Pancreas (tissue), 10 donors: ENCODE data around the gene ARL10. TPM values are rescaled to one million over a fixed set of nuclear protein-coding genes. Genes with fewer than 3 reads are reported as not detected.
A peak's percentile ranks its signal among the peaks of the same experiment; 100 is the strongest.

Experiments used
- ATAC-seq, 4 donors: fragments of 200-7000 bp; cut with Tn5 transposase; one replicate each; pipeline versions ENCODE4 v1.8.0 to v1.9.1; 2020; ENCODE audit warnings: mild to moderate bottlenecking in 4 of 4, moderate library complexity in 4 of 4
- DNase-seq, 6 donors: peaks; one replicate each; pipeline ENCODE4 v3.0.0-alpha.2; 2020
- FAIRE-seq: peaks from 2 replicates; lab custom pipeline; 2012; peaks lifted over from hg19 to GRCh38; lab: Jason Lieb, UNC
- H3K27ac ChIP-seq, 4 donors: fragments of 200-600 bp; sonication (generic); 1 replicate in 3 of 4; 2 replicates in 1 of 4; pipeline versions ENCODE4 v1.5.0 to v1.8.0; 2020
- H3K27me3 ChIP-seq, 4 donors: fragments of 200-600 bp; one replicate each; pipeline ENCODE4 v1.8.0; 2021
- H3K36me3 ChIP-seq, 3 donors: fragments of 200-600 bp; sonication (generic) in 1 of 3; one replicate each; pipeline versions ENCODE4 v1.5.0 to v1.8.0; 2020 to 2021
- H3K4me1 ChIP-seq, 3 donors: fragments of 200-600 bp; one replicate each; pipeline ENCODE4 v1.8.0; 2021
- H3K4me3 ChIP-seq, 4 donors: fragments of 200-600 bp; sonication (generic) in 2 of 4; one replicate each; pipeline versions ENCODE4 v1.5.0 to v1.8.0; 2020 to 2021
- H3K9me3 ChIP-seq, 4 donors: fragments of 200-600 bp; one replicate each; pipeline ENCODE4 v1.8.0; 2021
- CTCF ChIP-seq, 4 donors: fragments of 200-600 bp; sonication (generic) in 3 of 4; IDR thresholded peaks; one replicate each; pipeline versions ENCODE4 v1.5.0 to v1.8.0; 2021; ENCODE audit warnings: antibody characterized with exemption in 4 of 4
- WGBS, 2 donors: extraction: QIAGEN DNeasy Blood & Tissue Kit; methylation state at CpG; one replicate each; pipeline ENCODE4 v1.1.7; 2013; 5-methylcytosine and 5-hydroxymethylcytosine counted together
- intact Hi-C, 3 donors: fragments of 100-400 bp; cut with DNase I; formaldehyde crosslinking; loops; one replicate each; pipeline versions ENCODE4 v1.11.1 to v1.14.2; 2022
- polyA plus RNA-seq, 2 donors: library from polyadenylated mRNA; stranded (reverse); fragments of 200-250 nt; gene quantifications; one replicate each; pipeline ENCODE4 v1.2.3, GENCODE V29; 2013
- total RNA-seq, 6 donors: library from RNA; stranded (reverse); fragmentation: NEBNext Ultra II Directional in 4 of 6; extraction: Animal tissue kit (Norgen Biotek cat#: 25700) in 4 of 6; gene quantifications; one replicate each; pipeline versions ENCODE4 v1.2.1 to v1.2.4, GENCODE V29; 2021 to 2023
- donor health status: healthy with polysubstance abuse.
- donor health status: DM: no; HTN: no; CAD: no; lungs with moderate emphysema.
- donor health status: DM: no; HTN: no; CAD: no.
- donor health status: control.
- donor health status: control.
- donor health status: Bipolar disorder and iron deficiency.
- donor health status: DM: yes; HTN: yes; CAD: no.
- donor health status: DM: no; HTN: no; CAD: no.
- donor health status: DM: no; HTN: no; CAD: no.
- donor health status: DM: yes; HTN: yes; CAD: no.

Gene ARL10
- total and polyA plus RNA-seq, 8 donors = 0.95 to 5.3 (median 2.4) TPM

GRCh38 chr5:176396330-176396729 is 31.0 kb downstream of the ARL10 start:
- H3K9me3 ChIP-seq = no peaks in the 10 kb centered on the region
- H3K27ac ChIP-seq = no peak overlapping the region
- FAIRE-seq = no peak
- H3K4me3 ChIP-seq = no peak overlapping the region
- 82 to 84% methylated on average over 6 of the region's 6 CpGs for WGBS, 2 donors
- TF ChIP-seq CTCF (IDR thresholded peaks at IDR 0.05) = no peak
- intact Hi-C loops = no loop called here
- peaks cover 0 to 5% (median 0%) of the 10 kb centered on the region in 3 donors for H3K36me3 ChIP-seq
- no peaks in the 10 kb centered on the region for H3K4me1 ChIP-seq
- ATAC-seq = peak in 2 of 4 donors; percentile 19 to 35
- no peak for DNase-seq
- H3K27me3 ChIP-seq = no peaks in the 10 kb centered on the region

GRCh38 chr5:176397736-176398420 is 32.6 kb downstream of the ARL10 start:
- ATAC-seq (no peak), FAIRE-seq (no peak), DNase-seq (peak in 1 of 6 donors; percentile 50)
- intact Hi-C loops = no loop called here
- Histone ChIP-seq H3K4me3 (no peak overlapping the region), H3K27ac (no peak overlapping the region), H3K9me3 (no peaks in the 10 kb centered on the region), H3K4me1 (no peaks in the 10 kb centered on the region), H3K36me3 (peaks cover 0 to 5% (median 0%) of the 10 kb centered on the region in 3 donors), H3K27me3 (no peaks in the 10 kb centered on the region)
- 94 to 95% methylated on average over 13 to 18 of the region's 18 CpGs for WGBS, 2 donors
- no peak for TF ChIP-seq CTCF (IDR thresholded peaks at IDR 0.05)

- ATAC-seq (peak in 1 of 4 donors; percentile 33), FAIRE-seq (no peak), DNase-seq (peak in 1 of 6 donors; percentile 46)
- H3K4me1 ChIP-seq = no peaks in the 10 kb centered on the region
- H3K27ac ChIP-seq = no peak overlapping the region
- no peak overlapping the region for H3K4me3 ChIP-seq
- 83 to 84% methylated on average over 17 of the region's 17 CpGs for WGBS, 2 donors
- TF ChIP-seq CTCF (IDR thresholded peaks at IDR 0.05) = no peak
- H3K36me3 ChIP-seq = no peaks in the 10 kb centered on the region
- no peaks in the 10 kb centered on the region for H3K27me3 ChIP-seq
- intact Hi-C loops = no loop called here
- H3K9me3 ChIP-seq = no peaks in the 10 kb centered on the region
Observed at GRCh38 chr5:176400382-176401156, 35.3 kb downstream of the ARL10 start.

GRCh38 chr5:176401281-176402205 is 36.3 kb downstream of the ARL10 start:
- Histone ChIP-seq H3K9me3 (no peaks in the 10 kb centered on the region), H3K4me1 (no peaks in the 10 kb centered on the region), H3K36me3 (peaks cover 0 to 6% (median 0%) of the 10 kb centered on the region in 3 donors), H3K27ac (no peak overlapping the region), H3K4me3 (no peak overlapping the region), H3K27me3 (no peaks in the 10 kb centered on the region)
- no peak for FAIRE-seq
- intact Hi-C loops = no loop called here
- ATAC-seq = no peak
- WGBS, 2 donors = 88 to 89% methylated on average over 22 of the region's 22 CpGs
- DNase-seq = peak in 1 of 6 donors; percentile 29
- TF ChIP-seq CTCF (IDR thresholded peaks at IDR 0.05) = no peak
